Camera-type eye (tissue), 1 donor: ENCODE results near the gene TNFRSF25. TPM values are rescaled to one million over a fixed set of nuclear protein-coding genes. Genes with fewer than 3 reads are reported as not detected.

Source experiments
- total RNA-seq: library from RNA; depleted of rRNA; stranded (reverse); fragments of >200 nt; gene quantifications from one replicate; pipeline ENCODE4 v1.2.3, GENCODE V29; 2014

TNFRSF25 gene, protein sequence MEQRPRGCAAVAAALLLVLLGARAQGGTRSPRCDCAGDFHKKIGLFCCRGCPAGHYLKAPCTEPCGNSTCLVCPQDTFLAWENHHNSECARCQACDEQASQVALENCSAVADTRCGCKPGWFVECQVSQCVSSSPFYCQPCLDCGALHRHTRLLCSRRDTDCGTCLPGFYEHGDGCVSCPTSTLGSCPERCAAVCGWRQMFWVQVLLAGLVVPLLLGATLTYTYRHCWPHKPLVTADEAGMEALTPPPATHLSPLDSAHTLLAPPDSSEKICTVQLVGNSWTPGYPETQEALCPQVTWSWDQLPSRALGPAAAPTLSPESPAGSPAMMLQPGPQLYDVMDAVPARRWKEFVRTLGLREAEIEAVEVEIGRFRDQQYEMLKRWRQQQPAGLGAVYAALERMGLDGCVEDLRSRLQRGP
- 30.7 TPM for total RNA-seq

GRCh38 chr1:6466023-6466422 lies at the start of gene TNFRSF25:
TSS of gene TNFRSF25 (minus strand) at chr1:6466173. CDS start at chr1:6466107, 66 bp downstream.

GRCh38 chr1:6491480-6491962 lies 25.5 kb upstream of the TNFRSF25 start, which contains the start of gene PLEKHG5:
TSS of gene PLEKHG5 (minus strand) at chr1:6491667. CDS start at chr1:6477571, 14,096 bp downstream.

DNA sequence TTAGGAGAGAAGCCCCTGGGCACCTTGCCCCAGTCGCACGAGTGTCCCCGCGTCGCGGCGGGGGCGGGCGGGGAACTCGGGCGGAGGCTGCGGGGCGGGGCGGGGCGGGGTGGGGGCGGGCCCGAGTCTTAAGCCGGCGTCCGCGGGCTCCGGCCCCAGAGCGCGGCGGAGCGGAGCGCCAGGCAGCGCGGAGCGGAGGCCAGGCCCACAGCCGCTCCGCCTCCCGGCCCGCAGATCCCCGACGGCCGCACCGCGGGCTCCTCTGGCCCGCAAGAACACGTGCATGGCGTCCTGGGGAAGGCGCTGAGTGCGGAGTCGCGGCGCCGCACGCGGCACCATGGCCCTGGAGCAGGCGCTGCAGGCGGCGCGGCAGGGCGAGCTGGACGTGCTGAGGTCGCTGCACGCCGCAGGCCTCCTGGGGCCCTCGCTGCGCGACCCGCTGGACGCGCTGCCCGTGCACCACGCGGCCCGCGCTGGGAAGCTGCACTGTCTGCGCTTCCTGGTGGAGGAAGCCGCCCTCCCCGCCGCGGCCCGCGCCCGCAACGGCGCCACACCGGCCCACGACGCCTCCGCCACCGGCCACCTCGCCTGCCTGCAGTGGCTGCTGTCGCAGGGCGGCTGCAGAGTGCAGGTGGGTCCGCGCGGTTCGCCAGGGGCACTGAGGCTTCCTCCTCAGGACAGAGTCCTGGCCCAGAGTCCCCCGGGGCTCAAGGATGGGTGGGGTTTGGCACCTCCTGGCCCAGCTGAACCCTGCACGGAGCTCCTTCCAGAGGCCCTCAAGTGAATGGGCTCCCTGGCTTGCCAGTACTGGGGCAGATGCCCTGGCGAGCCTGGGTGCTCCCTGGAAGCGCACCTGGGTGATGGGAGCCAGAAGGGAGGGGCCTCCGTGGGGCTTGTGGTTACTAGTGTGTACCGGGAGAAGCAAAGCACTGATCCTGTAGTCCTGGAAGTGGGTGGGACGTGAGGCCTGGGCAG lies 41.1 kb downstream of the TNFRSF25 start, which contains the start of gene ESPN:
TSS of gene ESPN (plus strand) at position 158 of the 975 bp plus-strand sequence. CDS start at position 338, 180 bp downstream.

GRCh38 chr1:6419804-6420453 lies 46.0 kb downstream of the TNFRSF25 start, which contains the start of gene HES2:
TSS of gene HES2 (minus strand) at chr1:6419919. CDS start at chr1:6419820, 99 bp downstream.

Other genes starting within 250 kb of the TNFRSF25 start
- 46.5 TPM for gene ICMT, start 230.2 kb downstream of the TNFRSF25 start, total RNA-seq
- not detected for gene HES3, start 222.0 kb downstream of the TNFRSF25 start, total RNA-seq
- gene GPR153, start 205.1 kb downstream of the TNFRSF25 start, total RNA-seq: 17.4 TPM
- gene ACOT7, start 72.4 kb downstream of the TNFRSF25 start, total RNA-seq: 26.3 TPM
- 1.2 TPM for gene HES2, start 46.3 kb downstream of the TNFRSF25 start, total RNA-seq
- gene ESPN, start 41.4 kb downstream of the TNFRSF25 start, total RNA-seq: 27.5 TPM
- 34.3 TPM for gene PLEKHG5, start 25.5 kb upstream of the TNFRSF25 start, total RNA-seq
- 43.1 TPM for gene NOL9, start 88.3 kb upstream of the TNFRSF25 start, total RNA-seq
- not detected for gene TAS1R1, start 89.1 kb upstream of the TNFRSF25 start, total RNA-seq
- gene ZBTB48, start 113.8 kb upstream of the TNFRSF25 start, total RNA-seq: 36.6 TPM
- gene KLHL21, start 136.7 kb upstream of the TNFRSF25 start, total RNA-seq: 25.3 TPM
- gene PHF13, start 147.6 kb upstream of the TNFRSF25 start, total RNA-seq: 25.0 TPM
- 21.9 TPM for gene THAP3, start 158.7 kb upstream of the TNFRSF25 start, total RNA-seq
- gene DNAJC11, start 235.6 kb upstream of the TNFRSF25 start, total RNA-seq: 42.3 TPM